Epithelial cell of proximal tubule (primary cell): ENCODE measurements around the gene XPC. TPM values are rescaled to one million over a fixed set of nuclear protein-coding genes. Genes with fewer than 3 reads are reported as not detected.

ENCODE experiments used
- DNase-seq: peaks from one replicate; pipeline ENCODE4 v3.0.0-alpha.2; 2011; ENCODE audit warnings: low read depth
- H3K4me3 ChIP-seq: 2 replicates; pipeline ENCODE4 v1.5.1; 2011; ENCODE audit warnings: low read depth, mild to moderate bottlenecking, low read length
- CTCF ChIP-seq: conservative IDR thresholded peaks from 2 replicates; pipeline ENCODE4 v1.5.1; 2012; ENCODE audit warnings: low read depth, mild to moderate bottlenecking, low read length
- total RNA-seq: library from RNA; depleted of rRNA; stranded (reverse); fragments of >200 nt; gene quantifications from 2 replicates; pipeline ENCODE4 v1.2.3, GENCODE V29; 2015

The XPC gene
- total RNA-seq, 1 donor from 2014 or later = 27.8 TPM

- no peak overlapping the region for H3K4me3 ChIP-seq
- no peak for TF ChIP-seq CTCF
- DNase-seq = no peak
Observed at GRCh38 chr3:14222457-14222856, 44.1 kb upstream of the XPC start.

- TF ChIP-seq CTCF = no peak
- no peak for DNase-seq
Observed at GRCh38 chr3:14221902-14222301, 43.5 kb upstream of the XPC start.

GRCh38 chr3:14220933-14221332 is 42.5 kb upstream of the XPC start:
- no peak for DNase-seq
- no peak overlapping the region for H3K4me3 ChIP-seq
- TF ChIP-seq CTCF = no peak

More at GRCh38 chr3:14221902-14222301, 43.5 kb upstream of the XPC start:
- H3K4me3 ChIP-seq = no peak overlapping the region

- H3K4me3 ChIP-seq = no peak overlapping the region
- no peak for TF ChIP-seq CTCF
Observed at GRCh38 chr3:14218355-14218754, 40.0 kb upstream of the XPC start.

GRCh38 chr3:14216257-14217048 is 38.1 kb upstream of the XPC start:
- peak; percentile 58 for TF ChIP-seq CTCF
- no peak for DNase-seq
- peak overlapping the region; percentile 43 for H3K4me3 ChIP-seq

More at GRCh38 chr3:14218355-14218754, 40.0 kb upstream of the XPC start:
- no peak for DNase-seq

- TF ChIP-seq CTCF = no peak
- DNase-seq = no peak
- H3K4me3 ChIP-seq = no peak overlapping the region
Observed at GRCh38 chr3:14214764-14215163, 36.4 kb upstream of the XPC start.

GRCh38 chr3:14213066-14213774 is 34.8 kb upstream of the XPC start:
- DNase-seq = no peak
- no peak for TF ChIP-seq CTCF
- H3K4me3 ChIP-seq = no peak overlapping the region
